HG03558 (cell line): Measurements from ENCODE around the gene LRP1B.

Source experiments
- ATAC-seq: cut with Tn5 transposase; IDR thresholded peaks from one replicate; pipeline ENCODE4 v1.9.1; 2021; ENCODE audit warnings: moderate number of reproducible peaks; ENCODE audit not compliant: unreplicated experiment; ENCODE audit errors: extremely low read depth

The LRP1B gene

DNA sequence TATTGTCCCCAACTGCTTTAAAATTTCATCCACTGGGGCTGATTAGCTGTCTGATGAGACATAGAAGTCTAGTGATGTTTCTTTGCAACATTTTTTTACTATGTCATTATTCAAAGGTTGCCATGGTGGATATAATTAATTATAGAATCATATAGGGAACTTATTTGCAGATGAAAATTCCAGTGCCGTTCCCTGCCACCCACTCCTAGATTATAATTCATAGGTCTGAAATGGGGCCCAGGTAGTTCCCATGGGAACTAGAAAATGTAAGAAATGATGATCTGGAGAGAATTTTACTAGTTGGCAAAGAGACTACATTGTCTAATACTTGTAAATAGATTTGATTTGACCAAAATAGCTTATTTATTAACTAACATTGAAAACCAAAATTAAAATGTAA lies 1854.2 kb downstream of the LRP1B start:
- no peak for ATAC-seq

DNA sequence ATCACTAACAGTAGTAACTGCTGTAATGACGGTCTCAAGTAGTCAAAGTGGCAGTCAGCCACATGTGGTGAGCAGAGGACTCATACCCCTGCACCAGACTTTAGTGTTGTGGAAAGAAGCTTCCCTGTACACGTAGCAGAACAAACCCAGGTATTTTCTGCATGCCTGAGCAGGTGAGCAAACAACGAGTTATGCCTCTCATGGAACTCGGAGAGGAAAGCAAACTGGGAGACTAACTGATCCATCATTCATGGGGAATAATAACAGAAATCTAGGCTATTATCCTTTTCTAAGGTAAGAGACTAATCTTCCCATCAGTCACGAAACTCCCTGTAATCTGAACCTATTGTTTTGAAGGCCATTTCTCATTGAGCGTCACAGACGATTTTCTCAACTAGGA lies 1855.4 kb downstream of the LRP1B start:
- no peak for ATAC-seq

DNA sequence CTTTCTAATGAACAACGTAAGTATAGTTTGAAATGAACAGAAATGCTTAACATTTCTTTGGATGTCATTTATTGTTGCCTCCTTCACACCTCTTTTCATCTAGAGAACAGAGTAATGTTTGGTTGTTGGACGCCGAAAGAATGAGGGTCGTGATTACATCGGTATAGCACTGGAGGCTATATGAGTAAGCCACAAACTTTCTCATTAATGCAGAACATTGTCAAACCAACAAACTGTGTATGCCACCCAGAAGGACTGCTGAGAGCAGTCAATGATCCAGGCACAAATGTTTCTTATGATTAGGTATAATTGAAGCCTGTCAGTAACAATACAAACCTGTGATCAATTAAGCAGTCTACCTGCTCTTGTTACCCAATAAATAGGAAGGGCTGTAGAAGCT lies 1855.9 kb downstream of the LRP1B start:
- no peak for ATAC-seq

DNA sequence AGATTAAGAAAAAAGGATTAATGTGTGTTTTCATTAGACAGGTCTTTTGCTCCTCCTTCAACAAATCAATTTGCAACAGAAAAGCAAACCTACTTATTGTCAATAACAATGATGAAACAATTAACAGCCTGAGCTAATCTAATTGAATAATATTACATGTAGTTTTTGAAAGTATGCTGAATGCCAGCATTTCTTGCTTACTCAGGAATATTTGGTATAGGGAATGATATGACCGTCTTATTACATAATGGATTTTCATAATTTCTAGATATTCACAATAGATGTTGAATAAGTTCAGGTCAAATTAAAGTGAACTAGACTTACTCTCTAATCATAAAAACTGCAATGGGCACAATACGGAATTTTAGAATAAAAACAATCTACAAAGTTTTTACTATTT lies 1856.9 kb downstream of the LRP1B start:
- ATAC-seq = no peak

DNA sequence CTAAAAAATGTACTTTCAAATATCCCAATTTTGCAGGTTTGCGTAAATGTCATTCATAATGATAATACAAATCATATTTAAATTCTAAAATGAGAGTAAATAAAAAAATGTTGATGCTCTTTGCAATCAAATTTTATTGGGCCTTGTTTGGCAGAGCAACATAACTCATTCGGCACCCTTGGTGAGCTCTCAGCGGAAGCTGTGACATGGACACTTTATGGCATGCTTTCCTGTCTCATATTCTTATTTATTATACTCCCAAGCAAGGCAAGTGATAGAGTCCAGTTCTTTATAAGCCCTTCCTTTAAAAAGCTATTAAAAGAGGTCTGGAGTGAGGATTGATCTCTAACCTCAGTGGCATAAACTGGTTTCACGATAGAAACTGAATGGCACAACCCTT lies 1857.4 kb downstream of the LRP1B start:
- ATAC-seq = no peak

DNA sequence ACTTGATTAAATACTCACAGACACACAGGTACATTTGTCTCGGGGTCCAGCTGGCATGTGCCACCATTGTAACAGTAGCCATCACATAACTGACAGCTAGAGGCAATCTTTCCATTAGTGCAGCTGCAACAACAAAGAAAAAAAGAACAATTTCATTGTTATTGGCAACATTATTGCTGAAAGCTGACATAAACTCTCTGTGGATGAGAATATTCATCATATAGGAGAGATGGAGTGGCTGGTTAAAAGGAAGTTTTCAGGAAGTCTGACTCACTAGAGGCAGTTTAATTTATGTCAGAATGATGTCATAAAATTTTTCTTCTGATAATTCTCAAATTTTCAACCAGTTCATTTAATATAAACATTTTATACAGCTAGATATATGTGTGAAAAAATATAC lies 1860.6 kb downstream of the LRP1B start:
- no peak for ATAC-seq

DNA sequence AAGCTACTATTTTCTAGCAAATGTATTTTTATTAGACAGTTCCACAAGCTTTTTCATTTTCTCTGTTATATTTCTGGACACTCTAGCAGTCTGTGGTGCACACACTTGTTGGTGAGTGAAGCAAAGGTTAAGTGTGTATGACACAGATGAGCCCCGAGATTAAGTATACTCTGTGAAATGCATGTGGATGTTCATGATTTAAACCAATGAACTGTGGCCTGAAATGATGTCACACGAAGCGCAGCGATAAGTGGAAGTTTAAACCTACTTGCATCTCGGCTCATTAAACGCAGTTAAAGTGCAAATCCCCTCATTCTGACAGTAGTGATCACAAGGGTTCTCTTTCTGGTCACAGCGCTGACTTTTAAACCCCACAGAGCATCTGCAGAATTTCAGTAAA lies 1861.8 kb downstream of the LRP1B start:
- no peak for ATAC-seq

DNA sequence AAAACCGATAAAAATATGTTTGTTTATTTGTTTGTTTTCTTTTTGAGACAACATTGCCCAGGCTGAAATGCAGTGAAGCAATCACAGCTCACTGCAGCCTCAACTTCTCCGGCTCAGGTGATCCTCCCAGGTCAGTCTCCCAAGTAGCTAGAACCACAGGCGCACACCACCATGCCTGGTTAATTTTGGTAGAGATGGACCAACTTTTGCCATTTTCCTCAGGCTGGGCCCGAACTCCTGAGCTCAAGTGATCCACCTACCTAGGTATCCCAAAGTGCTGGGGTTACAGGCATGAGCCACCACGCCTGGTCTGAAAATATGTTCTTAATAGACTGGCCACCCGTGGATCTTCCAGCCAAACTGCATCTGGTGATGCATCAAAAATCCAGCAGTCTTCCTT lies 1867.9 kb downstream of the LRP1B start:
- ATAC-seq = no peak

DNA sequence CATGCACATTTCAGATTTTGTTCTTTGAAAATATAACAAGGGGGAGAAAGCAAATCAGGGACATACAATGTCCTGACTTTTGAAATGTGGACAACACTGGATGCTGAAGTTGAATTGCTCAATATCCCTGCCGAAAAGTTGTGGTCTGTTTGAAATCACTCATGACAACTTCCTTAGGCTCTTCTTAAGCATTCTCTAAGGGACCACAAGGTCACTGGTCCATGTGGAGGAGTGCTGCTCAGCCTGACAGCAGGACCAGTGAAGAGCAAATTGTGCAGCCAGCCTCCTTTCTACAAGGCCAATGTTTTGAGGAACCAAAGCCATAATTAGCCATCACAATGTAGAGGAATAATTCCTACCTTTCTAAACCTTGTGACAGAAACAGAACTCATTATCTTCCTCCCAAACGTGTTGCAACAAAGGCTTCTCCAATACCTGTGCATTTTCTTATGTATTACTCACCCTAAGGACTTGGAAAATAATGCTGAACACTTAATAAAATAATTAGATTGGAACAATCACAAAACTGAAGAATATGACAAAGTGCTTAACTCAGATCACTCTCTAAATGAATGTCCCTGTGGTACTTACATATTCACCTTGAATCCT lies 1873.0 kb downstream of the LRP1B start:
- no peak for ATAC-seq

DNA sequence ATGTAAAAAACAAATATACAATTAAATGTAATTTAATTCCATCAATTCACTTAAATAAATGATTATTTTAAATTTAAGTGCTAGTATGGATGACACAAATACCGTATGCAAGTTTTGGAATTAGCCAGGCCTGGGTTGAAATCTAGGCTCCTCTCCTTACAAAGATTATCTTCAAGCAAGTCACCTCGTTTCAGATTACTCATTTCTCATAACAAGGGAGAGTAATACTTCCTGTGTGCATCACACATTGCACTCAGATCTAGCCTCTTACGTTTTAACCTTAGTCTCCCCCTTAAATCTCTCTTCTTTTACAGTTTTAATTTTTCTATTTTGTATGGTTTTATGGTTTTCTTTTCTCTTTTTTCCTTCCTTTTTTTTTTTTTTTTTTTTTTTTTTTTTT lies 1874.7 kb downstream of the LRP1B start:
- ATAC-seq = no peak

DNA sequence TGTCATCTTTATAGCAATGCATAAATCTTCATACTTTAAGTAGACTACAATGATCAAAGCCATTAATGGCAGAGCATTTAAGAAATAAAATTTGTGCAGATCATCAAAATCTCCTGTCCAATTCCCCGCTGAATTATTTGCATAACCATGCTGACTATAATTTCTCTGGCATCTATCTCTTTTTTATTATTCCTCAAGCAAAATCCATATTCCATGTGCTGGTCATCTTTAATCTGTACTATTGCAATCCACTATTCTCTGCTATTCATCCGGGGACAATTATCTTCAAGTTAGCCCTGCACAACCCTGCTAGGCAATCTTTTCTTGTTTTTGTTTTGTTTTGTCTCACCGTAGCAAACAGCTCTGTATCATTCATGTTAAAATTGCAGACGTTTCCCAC lies 1881.0 kb downstream of the LRP1B start:
- ATAC-seq = no peak

DNA sequence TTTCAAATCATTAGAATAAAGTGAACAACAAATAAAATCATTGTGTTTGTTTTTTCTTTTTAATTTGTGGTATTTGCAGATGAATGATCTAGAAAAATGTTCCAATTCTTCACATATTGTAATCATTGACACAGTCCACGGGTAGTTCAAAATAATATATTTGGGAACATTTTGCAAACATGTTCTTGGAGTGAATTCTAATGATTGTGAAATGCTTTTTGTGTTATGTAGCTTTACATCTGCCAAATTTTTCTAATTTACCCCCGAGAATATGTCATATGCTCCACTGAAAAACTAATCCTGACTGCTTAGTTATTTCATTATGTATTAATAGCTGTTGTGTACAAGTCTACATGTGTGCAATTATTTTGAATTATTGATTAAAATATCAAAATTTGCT lies 1882.2 kb downstream of the LRP1B start:
- no peak for ATAC-seq

DNA sequence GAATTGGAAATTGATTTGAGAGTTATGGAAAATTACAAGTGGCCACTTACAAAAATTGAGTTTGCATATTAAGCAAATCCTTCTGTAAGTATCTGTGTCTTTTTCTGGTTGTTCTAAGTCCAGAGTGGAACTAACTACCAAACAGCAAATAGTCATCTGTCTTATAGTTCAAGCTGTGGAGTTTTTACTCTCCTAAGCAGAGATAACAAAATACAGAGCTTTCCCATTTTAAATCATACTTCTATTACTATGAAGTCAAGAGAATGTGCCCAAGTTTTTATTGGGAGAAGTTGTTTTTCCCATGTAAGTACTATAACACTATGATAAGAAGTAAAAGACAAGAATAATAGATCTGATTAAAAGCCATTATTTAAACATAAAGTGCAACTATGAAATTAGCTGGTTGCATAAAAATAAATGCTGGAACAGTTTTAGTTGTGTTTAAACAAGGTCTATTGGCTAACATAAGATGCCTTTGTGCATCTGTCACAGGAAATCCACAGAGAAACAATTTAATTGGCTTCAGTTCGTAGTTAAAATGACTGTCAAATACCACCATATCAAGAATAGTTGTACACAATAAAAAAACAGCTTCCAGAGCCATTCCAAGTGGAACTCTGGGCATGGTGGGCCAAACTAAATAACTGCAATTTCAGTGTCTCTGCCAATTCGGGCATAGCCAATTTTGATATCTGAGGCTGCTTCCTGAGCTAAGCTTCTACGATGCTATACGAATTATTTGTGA lies 1883.2 kb downstream of the LRP1B start:
- no peak for ATAC-seq

DNA sequence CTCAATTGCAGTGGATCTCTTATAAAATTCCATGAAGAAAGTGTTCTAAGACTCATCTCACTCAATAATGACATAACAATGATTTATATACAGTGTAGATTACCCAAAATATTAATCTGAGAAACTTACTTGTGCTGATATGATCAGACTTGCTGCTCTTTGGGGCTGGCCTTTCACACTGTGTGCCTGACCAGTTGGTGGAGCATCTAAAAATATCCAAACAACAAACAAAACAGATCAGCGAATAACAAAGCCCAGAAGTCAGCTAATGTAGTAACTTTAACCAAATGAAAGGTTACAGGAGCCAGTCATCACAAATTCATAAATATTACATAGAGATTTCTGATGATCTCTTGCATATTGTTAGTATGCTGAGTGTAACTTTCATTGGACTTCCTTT lies 1883.9 kb downstream of the LRP1B start:
- ATAC-seq = no peak

DNA sequence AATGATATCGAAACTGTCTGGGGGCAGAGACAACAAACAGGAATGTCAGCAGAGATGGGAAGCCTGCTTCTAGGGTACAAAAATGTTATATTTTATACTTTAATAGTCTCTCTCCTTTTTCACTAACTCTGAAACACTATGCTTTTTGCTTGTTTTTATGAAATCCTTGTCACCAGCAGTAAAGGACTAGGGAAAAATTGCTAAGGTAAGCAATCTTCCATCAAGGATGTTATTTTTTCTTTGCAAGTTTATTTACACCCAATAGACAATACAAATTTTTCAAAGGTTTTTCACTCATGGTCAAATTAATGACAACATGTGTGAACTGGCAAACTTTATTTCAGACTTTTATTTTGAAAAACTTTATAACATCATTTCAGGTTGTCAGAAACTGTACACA lies 1884.8 kb downstream of the LRP1B start:
- no peak for ATAC-seq

DNA sequence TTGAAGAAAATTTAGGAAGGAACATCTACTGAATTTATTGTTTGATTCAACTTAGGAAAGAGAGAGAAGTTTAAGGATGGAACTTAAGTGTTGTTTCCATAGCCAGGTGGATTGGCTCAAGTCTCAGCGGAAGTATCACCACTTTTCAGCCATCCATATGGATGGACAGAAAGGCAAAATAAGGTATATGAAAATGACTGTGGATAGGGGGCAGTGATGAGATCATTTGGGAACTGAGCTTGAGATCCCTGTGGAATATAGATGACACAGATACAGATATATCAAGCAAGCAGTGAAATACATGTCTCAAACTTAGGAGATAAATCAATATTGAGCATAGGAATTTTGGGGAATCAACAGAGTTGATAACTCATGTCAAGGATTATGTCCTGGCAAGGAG lies 1887.9 kb downstream of the LRP1B start:
- ATAC-seq = no peak

DNA sequence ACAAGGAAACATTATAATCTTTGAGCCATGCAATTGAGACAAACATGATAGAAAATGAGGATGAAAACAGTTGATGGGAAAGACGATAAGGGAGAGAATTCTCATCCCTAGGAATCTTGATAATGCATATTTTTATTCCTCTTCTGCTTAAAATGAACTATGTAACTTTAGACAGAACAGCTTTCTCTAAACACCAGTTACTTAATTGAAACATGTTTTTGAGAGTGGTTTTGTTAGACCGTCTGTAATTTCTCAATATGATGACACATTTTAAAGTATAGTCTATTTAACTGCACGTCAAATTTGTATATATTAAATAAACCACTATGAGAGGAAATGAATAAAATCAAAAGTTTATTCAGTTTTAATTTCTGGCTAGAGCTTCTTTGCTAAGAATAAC lies 1896.7 kb downstream of the LRP1B start:
- no peak for ATAC-seq

DNA sequence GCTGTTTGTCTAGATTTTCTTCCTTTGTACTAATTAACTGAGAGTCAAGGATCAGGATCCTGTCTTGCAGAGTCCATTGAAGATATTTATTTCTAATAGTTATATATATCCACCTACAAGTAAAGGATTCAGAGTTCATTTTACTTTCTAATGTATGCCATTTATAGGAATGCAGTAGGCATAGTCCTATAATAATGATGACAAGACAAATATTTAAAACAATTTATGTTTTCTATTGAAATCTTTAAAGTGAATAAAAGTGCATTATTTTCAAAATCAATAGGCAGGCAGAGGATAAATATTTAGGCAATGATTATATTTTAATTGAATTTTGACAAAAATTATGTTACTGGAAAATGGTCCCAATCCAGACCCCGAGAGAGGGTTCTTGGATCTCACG lies 1919.9 kb downstream of the LRP1B start:
- no peak for ATAC-seq

DNA sequence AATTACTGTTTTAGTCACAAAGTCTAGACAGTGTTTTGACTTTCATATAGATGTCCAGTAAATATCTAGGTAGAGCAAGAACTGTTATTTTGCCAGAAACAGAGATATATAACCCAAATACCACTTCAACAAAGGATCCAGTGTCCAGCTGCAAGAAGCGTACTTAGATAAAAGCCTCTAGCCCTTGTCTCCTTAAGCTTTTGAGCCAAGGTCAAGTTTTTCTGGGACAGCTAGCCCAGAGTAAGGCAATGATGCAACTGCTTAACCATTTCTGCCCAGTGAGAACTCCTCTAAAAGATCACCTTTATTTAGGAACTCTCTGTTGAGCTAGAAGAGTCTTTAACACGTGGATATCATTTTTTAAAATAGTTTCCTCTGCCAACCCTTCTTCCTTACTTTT lies 1925.7 kb downstream of the LRP1B start:
- no peak for ATAC-seq

DNA sequence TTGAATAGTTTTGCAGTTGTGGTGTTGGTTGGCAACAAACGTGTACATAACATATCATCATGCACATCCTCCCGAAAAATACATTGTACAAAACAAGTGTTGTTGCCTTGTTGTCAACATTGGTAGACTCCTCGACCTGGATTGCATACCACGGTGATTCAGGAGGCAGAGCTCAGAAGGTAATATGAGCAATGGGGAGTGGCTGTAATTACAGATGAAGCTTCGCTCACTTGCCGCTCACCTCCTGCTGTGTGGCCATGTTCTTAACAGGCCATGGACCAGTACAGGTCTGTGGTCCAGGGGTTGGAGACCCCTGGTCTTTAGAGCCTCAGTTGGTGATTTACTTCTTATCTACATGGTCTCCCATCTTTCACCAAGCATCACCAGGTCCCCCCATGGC lies 1927.5 kb downstream of the LRP1B start:
- no peak for ATAC-seq

DNA sequence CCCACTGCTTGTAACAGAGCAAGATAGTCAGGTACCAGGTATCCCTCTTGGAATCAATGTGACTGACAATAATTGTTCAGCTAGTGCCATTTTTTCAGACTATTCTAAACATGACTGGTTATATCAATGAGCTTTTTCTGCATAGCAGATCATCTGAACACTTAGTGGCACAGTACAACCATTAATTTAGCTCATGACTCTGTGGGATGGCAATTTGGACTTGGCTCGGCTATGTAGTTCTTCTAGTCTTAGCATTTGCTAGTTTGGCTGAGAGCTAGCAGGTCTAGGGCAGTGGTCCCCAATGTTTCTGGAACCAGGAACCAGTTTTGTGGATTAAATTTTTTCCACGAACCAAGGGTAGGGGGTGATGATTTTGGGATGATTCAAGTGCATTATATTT lies 1929.2 kb downstream of the LRP1B start:
- no peak for ATAC-seq

DNA sequence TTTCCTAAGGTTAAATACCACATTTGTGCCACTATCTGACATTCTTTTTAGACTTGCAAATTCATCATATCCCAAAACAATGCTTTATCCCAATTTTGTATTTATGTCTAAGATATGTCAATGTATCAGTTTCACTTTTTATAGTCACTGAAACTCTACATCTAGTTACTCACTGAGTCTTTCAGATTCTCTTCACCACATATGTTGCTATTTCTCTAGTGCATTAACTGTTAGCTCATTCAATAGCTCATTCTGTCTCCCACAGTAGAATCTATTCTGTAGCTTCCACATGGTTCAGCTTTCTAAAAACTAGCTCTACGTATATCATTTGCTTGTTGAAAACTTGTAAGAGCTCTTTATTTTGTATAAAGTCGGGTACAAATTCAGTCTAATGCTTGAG lies 1930.1 kb downstream of the LRP1B start:
- no peak for ATAC-seq
